Uterus (tissue), 4 donors: ENCODE data around the gene DNASE2B. TPM values are rescaled to one million over a fixed set of nuclear protein-coding genes. Genes with fewer than 3 reads are reported as not detected.

ENCODE experiments used
- DNase-seq, 2 donors: peaks; one replicate each; pipeline ENCODE4 v3.0.0-alpha.2; 2019 to 2020
- H3K27ac ChIP-seq, 2 donors: fragments of 200-600 bp; sonication (generic); 1 replicate in 1 of 2; 2 replicates in 1 of 2; pipeline ENCODE4 v1.5.1; 2016 to 2018
- H3K27me3 ChIP-seq, 2 donors: fragments of 200-600 bp; sonication (generic); one replicate each; pipeline ENCODE4 v1.5.1; 2018 to 2019; ENCODE audit warnings: control low read depth in 1 of 2
- H3K36me3 ChIP-seq, 2 donors: fragments of 200-600 bp; sonication (generic); one replicate each; pipeline ENCODE4 v1.5.1; 2019; ENCODE audit warnings: control low read depth in 1 of 2
- H3K4me1 ChIP-seq, 2 donors: fragments of 200-600 bp; sonication (generic); one replicate each; pipeline ENCODE4 v1.5.1; 2018 to 2019; ENCODE audit warnings: control low read depth in 1 of 2
- H3K4me3 ChIP-seq, 2 donors: fragments of 200-600 bp; sonication (generic); 1 replicate in 1 of 2; 2 replicates in 1 of 2; pipeline ENCODE4 v1.5.1; 2018 to 2019; ENCODE audit warnings: mild to moderate bottlenecking in 1 of 2
- H3K9me3 ChIP-seq, 2 donors: fragments of 200-600 bp; sonication (generic); one replicate each; pipeline ENCODE4 v1.5.1; 2019; ENCODE audit warnings: control low read depth in 1 of 2
- CTCF ChIP-seq, 4 experiments: fragments of 200-600 bp in 2 of 4; fragments of 450-650 bp in 2 of 4; sonication (generic) in 2 of 4; IDR thresholded peaks; one replicate each; pipeline ENCODE4 v1.5.1; 2016 to 2019; ENCODE audit warnings: antibody characterized with exemption in 4 of 4, mild to moderate bottlenecking in 2 of 4, moderate library complexity in 1 of 4
- POLR2A ChIP-seq, 2 donors: fragments of 450-650 bp; IDR thresholded peaks; one replicate each; pipeline ENCODE4 v1.6.1; 2016; ENCODE audit warnings: antibody characterized with exemption in 2 of 2, mild to moderate bottlenecking in 1 of 2, moderate library complexity in 1 of 2
- intact Hi-C: fragments of 100-400 bp; cut with DNase I; formaldehyde crosslinking; loops from one replicate; pipeline ENCODE4 v1.15.1; 2023; ENCODE audit warnings: low total_unique reads
- total RNA-seq, 4 donors: library from RNA; depleted of rRNA in 3 of 4; stranded (reverse); fragments of >200 nt in 3 of 4; gene quantifications; one replicate each; pipeline versions ENCODE4 v1.1.0 to v1.2.4, GENCODE V29; 2014 to 2023
- donor health status: DM: yes; HTN: yes; CAD: no.

DNASE2B gene
- total RNA-seq, 4 donors from 2014 or later: not detected

- TF ChIP-seq POLR2A (IDR thresholded peaks at IDR 0.05): no peak
- peak in 1 of 4 experiments; percentile 7 for TF ChIP-seq CTCF (IDR thresholded peaks at IDR 0.05)
- Histone ChIP-seq H3K4me3 (no peak overlapping the region), H3K9me3 (no peaks in the 10 kb centered on the region), H3K27ac (no peak overlapping the region), H3K27me3 (no peaks in the 10 kb centered on the region), H3K4me1 (no peaks in the 10 kb centered on the region), H3K36me3 (no peaks in the 10 kb centered on the region)
- DNase-seq: no peak
- intact Hi-C loops: no loop called here
These were observed 10.7 kb upstream of the DNASE2B start for GRCh38 chr1:84387480-84388163.

GRCh38 chr1:84390226-84390625 lies 8.1 kb upstream of the DNASE2B start:
- no peaks in the 10 kb centered on the region for H3K36me3 ChIP-seq
- H3K4me3 ChIP-seq: no peak overlapping the region
- no peaks in the 10 kb centered on the region for H3K27me3 ChIP-seq
- no peak for DNase-seq
- no peaks in the 10 kb centered on the region for H3K4me1 ChIP-seq
- no peak overlapping the region for H3K27ac ChIP-seq
- no peak for TF ChIP-seq CTCF (IDR thresholded peaks at IDR 0.05)
- no peak for TF ChIP-seq POLR2A (IDR thresholded peaks at IDR 0.05)
- intact Hi-C loops: no loop called here
- no peaks in the 10 kb centered on the region for H3K9me3 ChIP-seq

GRCh38 chr1:84401156-84401555 lies 2.9 kb downstream of the DNASE2B start:
- no peak overlapping the region for H3K27ac ChIP-seq
- intact Hi-C loops: no loop called here
- TF ChIP-seq POLR2A (IDR thresholded peaks at IDR 0.05) (no peak), CTCF (IDR thresholded peaks at IDR 0.05) (no peak)
- H3K27me3 ChIP-seq: no peaks in the 10 kb centered on the region
- H3K4me3 ChIP-seq: no peak overlapping the region
- H3K9me3 ChIP-seq: no peaks in the 10 kb centered on the region
- no peak for DNase-seq
- H3K4me1 ChIP-seq: no peaks in the 10 kb centered on the region
- H3K36me3 ChIP-seq: no peaks in the 10 kb centered on the region

- H3K27me3 ChIP-seq: no peaks in the 10 kb centered on the region
- no peaks in the 10 kb centered on the region for H3K9me3 ChIP-seq
- TF ChIP-seq CTCF (IDR thresholded peaks at IDR 0.05) (no peak), POLR2A (IDR thresholded peaks at IDR 0.05) (no peak)
- no peaks in the 10 kb centered on the region for H3K36me3 ChIP-seq
- no peaks in the 10 kb centered on the region for H3K4me1 ChIP-seq
- H3K4me3 ChIP-seq: no peak overlapping the region
- DNase-seq: no peak
- H3K27ac ChIP-seq: no peak overlapping the region
- intact Hi-C loops: no loop called here
These were observed 3.8 kb downstream of the DNASE2B start for GRCh38 chr1:84402060-84402459.

- Histone ChIP-seq H3K36me3 (no peaks in the 10 kb centered on the region), H3K9me3 (no peaks in the 10 kb centered on the region), H3K27ac (no peak overlapping the region), H3K4me3 (no peak overlapping the region), H3K27me3 (no peaks in the 10 kb centered on the region), H3K4me1 (no peaks in the 10 kb centered on the region)
- TF ChIP-seq CTCF (IDR thresholded peaks at IDR 0.05) (no peak), POLR2A (IDR thresholded peaks at IDR 0.05) (no peak)
- intact Hi-C loops: no loop called here
- DNase-seq: no peak
These were observed 4.2 kb downstream of the DNASE2B start for GRCh38 chr1:84402501-84402900.
